Heart left ventricle (tissue), 13 donors: ENCODE measurements around the gene WLS.

Experiments used
- CTCF ChIP-seq, 12 donors: fragments of 200-600 bp; sonication (generic) in 4 of 12; IDR thresholded peaks; one replicate each; pipeline versions ENCODE4 v1.5.0 to v1.8.0; 2018 to 2022; ENCODE audit warnings: antibody characterized with exemption in 12 of 12, mild to moderate bottlenecking in 5 of 12
- POLR2A ChIP-seq, 2 donors: fragments of 450-650 bp; IDR thresholded peaks; one replicate each; pipeline ENCODE4 v1.6.1; 2017; ENCODE audit warnings: antibody characterized with exemption in 2 of 2, mild to moderate bottlenecking in 2 of 2, moderate library complexity in 2 of 2
- donor health status: ischemic (EF 13 %, LVEDD 7.1; RV severe dilation, severe dysfunction).
- donor health status: DM: no; HTN: yes; CAD: no.
- donor health status: DM: no; HTN: no; CAD: no.
- donor health status: ischemic (EF 25% LVEDD 6.9; RV normal size, moderate dysfunction).
- donor health status: ischemic (EF 25% LVEDD 5.7; RV mildly dilated, moderate dysfunction).
- donor health status: ischemic (EF 35%, LVEDD 5.7; RV mildly dilated, moderate dysfunction).
- donor health status: nonischemic (EF 11% LVEDD 7.7; RV severe dilation, severe dysfunction).
- donor health status: DM: yes; HTN: yes; CAD: no.
- donor health status: PGD.
- donor health status: ischemic (EF 29% LVEDD 5.4; RV normal size, mild dysfunction).
- donor health status: nonischemic (EF 23%, LVEDD 6.1; RV moderate dilation, normal function).

GRCh38 chr1:68188644-68189340, 43.5 kb downstream of the WLS start:
- TF ChIP-seq CTCF (IDR thresholded peaks at IDR 0.05) (no peak), POLR2A (IDR thresholded peaks at IDR 0.05) (no peak)
